HG03469 (cell line): Measurements from ENCODE around the gene VLDLR.
"Not testable (repeated sequence)": the region's sequence is repeated elsewhere in the genome, so short reads cannot be mapped to it uniquely, and the experiment has no call there.

Experiments
- ATAC-seq: cut with Tn5 transposase; IDR thresholded peaks from one replicate; pipeline ENCODE4 v1.9.1; 2021; ENCODE audit warnings: mild to moderate bottlenecking, moderate library complexity, moderate number of reproducible peaks; ENCODE audit not compliant: unreplicated experiment

Gene VLDLR

GRCh38 chr9:2707256-2707655, 85.7 kb downstream of the VLDLR start:
- not testable (repeated sequence) for ATAC-seq
